Iris pigment epithelial cell (primary cell): ENCODE measurements around the gene GOLGA6L26.
"Not testable (repeated sequence)": the region's sequence is repeated elsewhere in the genome, so short reads cannot be mapped to it uniquely, and the experiment has no call there.

Experiments used
- DNase-seq: peaks from one replicate; pipeline ENCODE4 v3.0.0-alpha.2; 2011; ENCODE audit warnings: low read depth

The GOLGA6L26 gene

GRCh38 chr15:23334096-23334495 lies at the start of gene GOLGA6L26:
GOLGA6L26 (minus strand) TSS chr15:23334196; CDS start chr15:23334135, 61 bp downstream.
- not testable (repeated sequence) for DNase-seq

- DNase-seq, result not testable (repeated sequence)
Measured at GRCh38 chr15:23381192-23381591, 47.2 kb upstream of the GOLGA6L26 start.

- DNase-seq, result not testable (repeated sequence)
Measured at GRCh38 chr15:23380700-23381099, 46.7 kb upstream of the GOLGA6L26 start.

- not testable (repeated sequence) for DNase-seq
Measured at GRCh38 chr15:23378946-23379345, 45.0 kb upstream of the GOLGA6L26 start.

- not testable (repeated sequence) for DNase-seq
Measured at GRCh38 chr15:23374226-23374625, 40.2 kb upstream of the GOLGA6L26 start.

- DNase-seq, result not testable (repeated sequence)
Measured at GRCh38 chr15:23372891-23373600, 39.0 kb upstream of the GOLGA6L26 start.

- DNase-seq, result peak; percentile 11
Measured at GRCh38 chr15:23372284-23372683, 38.3 kb upstream of the GOLGA6L26 start.

- not testable (repeated sequence) for DNase-seq
Measured at GRCh38 chr15:23371868-23372267, 37.9 kb upstream of the GOLGA6L26 start.

- not testable (repeated sequence) for DNase-seq
Measured at GRCh38 chr15:23371134-23371533, 37.1 kb upstream of the GOLGA6L26 start.

- no peak for DNase-seq
Measured at GRCh38 chr15:23370578-23370977, 36.6 kb upstream of the GOLGA6L26 start.

GRCh38 chr15:23364261-23364660 lies 30.3 kb upstream of the GOLGA6L26 start:
- DNase-seq, result not testable (repeated sequence)

- not testable (repeated sequence) for DNase-seq
Measured at GRCh38 chr15:23362622-23363021, 28.6 kb upstream of the GOLGA6L26 start.

GRCh38 chr15:23354448-23354847 lies 20.5 kb upstream of the GOLGA6L26 start, which contains the start of gene GOLGA8S:
GOLGA8S (plus strand) TSS chr15:23354748; CDS start chr15:23354810, 62 bp downstream.
- DNase-seq, result not testable (repeated sequence)

- DNase-seq, result not testable (repeated sequence)
Measured at GRCh38 chr15:23311233-23311632, 22.8 kb downstream of the GOLGA6L26 start.

- not testable (repeated sequence) for DNase-seq
Measured at GRCh38 chr15:23305921-23306320, 28.1 kb downstream of the GOLGA6L26 start.

GRCh38 chr15:23304805-23305204 lies 29.2 kb downstream of the GOLGA6L26 start:
- DNase-seq, result not testable (repeated sequence)

GRCh38 chr15:23304267-23304666 lies 29.7 kb downstream of the GOLGA6L26 start:
- not testable (repeated sequence) for DNase-seq

- peak; percentile 17 for DNase-seq
Measured at GRCh38 chr15:23303654-23304053, 30.3 kb downstream of the GOLGA6L26 start.

- DNase-seq, result not testable (repeated sequence)
Measured at GRCh38 chr15:23303246-23303645, 30.8 kb downstream of the GOLGA6L26 start.
